HCT116 (cell line): Measurements from ENCODE around the gene GAL3ST2.

ENCODE experiments used
- CTCF ChIP-seq, 3 experiments: fragments of 200-600 bp in 1 of 3; sonication (generic) in 1 of 3; IDR thresholded peaks in 2 of 3; conservative IDR thresholded peaks in 1 of 3; 2 replicates each; pipeline ENCODE4 v1.5.1; 2012 to 2017; ENCODE audit warnings: low read depth in 2 of 3, low read length in 2 of 3, antibody characterized with exemption in 1 of 3, borderline replicate concordance in 1 of 3, control low read depth in 1 of 3, mild to moderate bottlenecking in 1 of 3, mixed read lengths in 1 of 3, mixed run types in 1 of 3, moderate library complexity in 1 of 3; ENCODE audit not compliant: insufficient read depth in 1 of 3
- EZH2phosphoT487 ChIP-seq: fragments of 200-600 bp; IDR thresholded peaks from 2 replicates; pipeline ENCODE4 v1.6.1; 2018; ENCODE audit warnings: antibody characterized with exemption, borderline replicate concordance
- POLR2A ChIP-seq: IDR thresholded peaks from 2 replicates; pipeline ENCODE4 v1.7.0; 2011; ENCODE audit warnings: borderline replicate concordance; ENCODE audit not compliant: insufficient read depth, insufficient read length; ENCODE audit errors: extremely low read depth
- REST ChIP-seq: IDR thresholded peaks from 2 replicates; pipeline ENCODE4 v1.6.1; 2012; ENCODE audit warnings: low read depth

GRCh38 chr2:241793385-241793784, 16.8 kb downstream of the GAL3ST2 start:
- TF ChIP-seq EZH2phosphoT487 (no peak), CTCF (IDR thresholded peaks at IDR 0.05 in 2 of 3, conservative IDR thresholded peaks at IDR 0.05 in 1 of 3; ENCODE audit: borderline replicate concordance in 1 of 3, insufficient read depth in 1 of 3, low read depth in 2 of 3, low read length in 2 of 3) (no peak), POLR2A (no peak), REST (no peak)
